Neural cell (in vitro differentiated cells): Measurements from ENCODE around the gene THOC2. TPM values are rescaled to one million over a fixed set of nuclear protein-coding genes. Genes with fewer than 3 reads are reported as not detected.

Source experiments
- H2AFZ ChIP-seq: fragments of 200-600, 300-800 bp; sonication (generic), shearing (Covaris generic); 2 replicates; pipeline ENCODE4 v1.6.0; 2014; ENCODE audit warnings: low read depth, mild to moderate bottlenecking, antibody characterized with exemption, low read length, moderate library complexity
- H3F3A ChIP-seq: fragments of 200-600 bp; shearing (Covaris generic); 2 replicates; pipeline ENCODE4 v1.6.1; 2016; ENCODE audit warnings: mild to moderate bottlenecking, moderate library complexity, mixed read lengths, antibody characterized with exemption, low read length; ENCODE audit not compliant: insufficient read depth, poor library complexity, severe bottlenecking
- H3K27ac ChIP-seq: fragments of 200-600, 300-800 bp; sonication (generic), shearing (Covaris generic); 2 replicates; pipeline ENCODE4 v1.5.1; 2014; ENCODE audit warnings: mild to moderate bottlenecking, low read length, moderate library complexity
- H3K27me3 ChIP-seq: fragments of 300-800, 200-600 bp; sonication (generic), shearing (Covaris generic); 2 replicates; pipeline ENCODE4 v1.6.0; 2014; ENCODE audit warnings: mild to moderate bottlenecking, low read depth, low read length, moderate library complexity; ENCODE audit not compliant: insufficient read depth
- H3K36me3 ChIP-seq: fragments of 300-800, 200-600 bp; sonication (generic), shearing (Covaris generic); 2 replicates; pipeline ENCODE4 v1.5.1; 2014; ENCODE audit warnings: mild to moderate bottlenecking, antibody characterized with exemption, low read length, moderate library complexity; ENCODE audit not compliant: insufficient read depth
- H3K4me2 ChIP-seq: fragments of 300-800, 200-600 bp; sonication (generic), shearing (Covaris generic); 2 replicates; pipeline ENCODE4 v1.6.0; 2014; ENCODE audit warnings: mild to moderate bottlenecking, low read length
- H3K4me3 ChIP-seq: fragments of 300-800, 200-600 bp; sonication (generic), shearing (Covaris generic); 2 replicates; pipeline ENCODE4 v1.5.1; 2014; ENCODE audit warnings: mild to moderate bottlenecking, low read length, moderate library complexity
- H3K79me2 ChIP-seq: fragments of 200-600 bp; shearing (Covaris generic); replicated peaks from 2 replicates; pipeline ENCODE4 v1.6.0; 2014; ENCODE audit warnings: mild to moderate bottlenecking, low read length, moderate library complexity; ENCODE audit not compliant: insufficient read depth
- H3K9ac ChIP-seq: fragments of 300-800, 200-600 bp; sonication (generic), shearing (Covaris generic); 2 replicates; pipeline ENCODE4 v1.6.1; 2016; ENCODE audit warnings: mild to moderate bottlenecking, low read length, mixed read lengths
- H3K9me2 ChIP-seq: fragments of 200-600 bp; shearing (Covaris generic); 2 replicates; pipeline ENCODE4 v1.6.1; 2016; ENCODE audit warnings: mild to moderate bottlenecking, low read length, mixed read lengths; ENCODE audit not compliant: insufficient read depth
- H3K9me3 ChIP-seq: fragments of 200-600, 300-800 bp; sonication (generic), shearing (Covaris generic); 2 replicates; pipeline ENCODE4 v1.6.1; 2016; ENCODE audit warnings: mild to moderate bottlenecking, mixed run types, low read length, moderate library complexity, mixed read lengths
- H4K20me1 ChIP-seq: fragments of 200-600 bp; shearing (Covaris generic); 2 replicates; pipeline ENCODE4 v1.6.1; 2016; ENCODE audit warnings: mild to moderate bottlenecking, mixed run types; ENCODE audit not compliant: insufficient read depth
- CTCF ChIP-seq: fragments of 450-650 bp; IDR thresholded peaks from 2 replicates; pipeline ENCODE4 v1.5.1; 2014; ENCODE audit warnings: antibody characterized with exemption, mild to moderate bottlenecking, moderate library complexity; ENCODE audit not compliant: poor library complexity, severe bottlenecking
- EP300 ChIP-seq: fragments of 450-650 bp; conservative IDR thresholded peaks from 2 replicates; pipeline ENCODE4 v1.6.1; 2014; ENCODE audit warnings: antibody characterized with exemption, mild to moderate bottlenecking, moderate library complexity; ENCODE audit not compliant: poor library complexity, severe bottlenecking
- EZH2 ChIP-seq: fragments of 200-600, 300-800 bp; shearing (Covaris generic), sonication (generic); IDR thresholded peaks from 2 replicates; pipeline ENCODE4 v1.6.1; 2014; ENCODE audit warnings: antibody characterized with exemption, low read length, borderline replicate concordance, mild to moderate bottlenecking; ENCODE audit not compliant: insufficient read depth, poor library complexity, severe bottlenecking
- MXI1 ChIP-seq: fragments of 450-650 bp; conservative IDR thresholded peaks from 2 replicates; pipeline ENCODE4 v1.6.1; 2014; ENCODE audit warnings: antibody characterized with exemption, mild to moderate bottlenecking; ENCODE audit not compliant: poor library complexity, severe bottlenecking
- POLR2AphosphoS5 ChIP-seq: IDR thresholded peaks from 2 replicates; pipeline ENCODE4 v1.6.1; 2012
- RAD21 ChIP-seq: fragments of 450-650 bp; conservative IDR thresholded peaks from 2 replicates; pipeline ENCODE4 v1.6.1; 2014; ENCODE audit warnings: antibody characterized with exemption, mild to moderate bottlenecking, moderate library complexity
- REST ChIP-seq: IDR thresholded peaks from 2 replicates; pipeline ENCODE4 v1.6.1; 2012; ENCODE audit warnings: borderline replicate concordance
- SMC3 ChIP-seq: fragments of 450-650 bp; conservative IDR thresholded peaks from 2 replicates; pipeline ENCODE4 v1.6.1; 2014; ENCODE audit warnings: antibody characterized with exemption, mild to moderate bottlenecking, moderate library complexity; ENCODE audit not compliant: poor library complexity
- TAF1 ChIP-seq: IDR thresholded peaks from 2 replicates; pipeline ENCODE4 v1.6.1; 2012; ENCODE audit warnings: low read depth
- polyA plus RNA-seq: library from polyadenylated mRNA; depleted of rRNA; stranded (reverse); fragments of >200 nt; gene quantifications from 2 replicates; pipeline ENCODE4 v1.2.3, GENCODE V29; 2014

Gene THOC2
- polyA plus RNA-seq, 1 donor from 2014 or later: 95.4 TPM

GRCh38 chrX:123779908-123780396 is 47.1 kb upstream of the THOC2 start:
- Histone ChIP-seq H3K9me3 (no peaks in the 10 kb centered on the region), H3F3A (no peaks in the 10 kb centered on the region), H3K27ac (no peak overlapping the region), H3K9me2 (no peaks in the 10 kb centered on the region), H3K4me3 (no peak overlapping the region), H2AFZ (no peak overlapping the region), H3K9ac (no peak overlapping the region), H3K79me2 (no peaks in the 10 kb centered on the region), H3K4me2 (no peak overlapping the region), H4K20me1 (no peaks in the 10 kb centered on the region), H3K27me3 (no peaks in the 10 kb centered on the region), H3K36me3 (no peaks in the 10 kb centered on the region)
- TF ChIP-seq SMC3 (no peak), EP300 (no peak), RAD21 (no peak), MXI1 (no peak), TAF1 (no peak), EZH2 (no peak), REST (no peak), POLR2AphosphoS5 (no peak), CTCF (no peak)

GRCh38 chrX:123773258-123773988 is 40.6 kb upstream of the THOC2 start:
- Histone ChIP-seq H2AFZ (no peak overlapping the region), H3F3A (no peaks in the 10 kb centered on the region), H3K4me3 (no peak overlapping the region), H3K27ac (no peak overlapping the region), H4K20me1 (no peaks in the 10 kb centered on the region), H3K9ac (no peak overlapping the region), H3K36me3 (no peaks in the 10 kb centered on the region), H3K27me3 (no peaks in the 10 kb centered on the region), H3K9me3 (no peaks in the 10 kb centered on the region), H3K79me2 (no peaks in the 10 kb centered on the region), H3K9me2 (no peaks in the 10 kb centered on the region), H3K4me2 (no peak overlapping the region)
- TF ChIP-seq EP300: no peak
- no peak for TF ChIP-seq TAF1
- no peak for TF ChIP-seq EZH2
- no peak for TF ChIP-seq MXI1
- no peak for TF ChIP-seq REST
- no peak for TF ChIP-seq POLR2AphosphoS5
- TF ChIP-seq RAD21: no peak
